H9 (cell line): ENCODE data around the gene TMA7B. TPM values are rescaled to one million over a fixed set of nuclear protein-coding genes. Genes with fewer than 3 reads are reported as not detected.

ENCODE experiments used
- DNase-seq: peaks from one replicate; pipeline ENCODE4 v3.0.0-alpha.2; 2017
- H2AFZ ChIP-seq: one replicate; pipeline ENCODE4 v1.6.1; 2013; ENCODE audit warnings: mild to moderate bottlenecking, low read length, control low read depth, moderate library complexity
- H2AK5ac ChIP-seq: 2 replicates; pipeline ENCODE4 v1.6.1; 2013; ENCODE audit warnings: low read length, control low read depth, mixed read lengths; ENCODE audit not compliant: insufficient read length
- H2BK120ac ChIP-seq: one replicate; pipeline ENCODE4 v1.6.1; 2013; ENCODE audit warnings: low read depth, mild to moderate bottlenecking, low read length, control low read depth, inconsistent platforms; ENCODE audit not compliant: poor library complexity, severe bottlenecking
- H2BK12ac ChIP-seq: 2 replicates; pipeline ENCODE4 v1.6.1; 2013; ENCODE audit warnings: low read length, control low read depth, mixed read lengths, low read depth; ENCODE audit not compliant: insufficient read length
- H2BK15ac ChIP-seq: 2 replicates; pipeline ENCODE4 v1.6.1; 2013; ENCODE audit warnings: low read depth, low read length, control low read depth
- H2BK20ac ChIP-seq: one replicate; pipeline ENCODE4 v1.6.1; 2013; ENCODE audit warnings: low read depth, mild to moderate bottlenecking, low read length, control low read depth, inconsistent platforms; ENCODE audit not compliant: poor library complexity, severe bottlenecking
- H2BK5ac ChIP-seq: 2 replicates; pipeline ENCODE4 v1.6.1; 2013; ENCODE audit warnings: low read length, control low read depth, mixed read lengths; ENCODE audit not compliant: insufficient read length
- H3K14ac ChIP-seq: 2 replicates; pipeline ENCODE4 v1.6.1; 2013; ENCODE audit warnings: low read length, control low read depth; ENCODE audit not compliant: insufficient read depth
- H3K18ac ChIP-seq: 2 replicates; pipeline ENCODE4 v1.6.1; 2013; ENCODE audit warnings: low read depth, mild to moderate bottlenecking, mixed read lengths, low read length, control low read depth; ENCODE audit not compliant: insufficient read length
- H3K23ac ChIP-seq: 2 replicates; pipeline ENCODE4 v1.6.1; 2013; ENCODE audit warnings: low read length, control low read depth, mixed read lengths, low read depth; ENCODE audit not compliant: insufficient read length
- H3K23me2 ChIP-seq: 2 replicates; pipeline ENCODE4 v1.6.1; 2013; ENCODE audit warnings: low read depth, mild to moderate bottlenecking, mixed read lengths, low read length, control low read depth; ENCODE audit not compliant: insufficient read length, poor library complexity, severe bottlenecking
- H3K27ac ChIP-seq: 2 replicates; pipeline ENCODE4 v1.5.1; 2013; ENCODE audit warnings: low read length, control low read depth, mixed read lengths, low read depth; ENCODE audit not compliant: insufficient read length
- H3K27me3 ChIP-seq: 2 replicates; pipeline ENCODE4 v1.6.1; 2013; ENCODE audit warnings: low read length, control low read depth, inconsistent platforms; ENCODE audit not compliant: insufficient read depth
- H3K4ac ChIP-seq: 2 replicates; pipeline ENCODE4 v1.6.1; 2013; ENCODE audit warnings: low read depth, mild to moderate bottlenecking, control low read depth, inconsistent platforms, low read length, moderate library complexity
- H3K4me1 ChIP-seq: 2 replicates; pipeline ENCODE4 v1.6.1; 2013; ENCODE audit warnings: low read length, control low read depth, inconsistent platforms; ENCODE audit not compliant: insufficient read depth
- H3K4me2 ChIP-seq: 2 replicates; pipeline ENCODE4 v1.6.1; 2013; ENCODE audit warnings: low read length, control low read depth, mixed read lengths; ENCODE audit not compliant: insufficient read length, insufficient read depth
- H3K56ac ChIP-seq: 2 replicates; pipeline ENCODE4 v1.6.1; 2013; ENCODE audit warnings: low read depth, mild to moderate bottlenecking, mixed read lengths, low read length, control low read depth; ENCODE audit not compliant: insufficient read length
- H3K79me1 ChIP-seq: 2 replicates; pipeline ENCODE4 v1.6.1; 2013; ENCODE audit warnings: low read depth, mild to moderate bottlenecking, moderate library complexity, low read length, control low read depth, inconsistent platforms; ENCODE audit not compliant: insufficient read depth, poor library complexity, severe bottlenecking
- H3K79me2 ChIP-seq: 2 replicates; pipeline ENCODE4 v1.6.1; 2013; ENCODE audit warnings: low read length, control low read depth, inconsistent platforms; ENCODE audit not compliant: insufficient read depth
- H3K9ac ChIP-seq: 2 replicates; pipeline ENCODE4 v1.6.1; 2013; ENCODE audit warnings: low read length, control low read depth, mixed read lengths; ENCODE audit not compliant: insufficient read length; ENCODE audit errors: extremely low read depth
- H3K9me3 ChIP-seq: one replicate; pipeline ENCODE4 v1.6.1; 2013; ENCODE audit warnings: low read depth, low read length, inconsistent platforms; ENCODE audit not compliant: control insufficient read depth
- H3T11ph ChIP-seq: one replicate; pipeline ENCODE4 v1.6.1; 2013; ENCODE audit warnings: mild to moderate bottlenecking, low read length, control low read depth, inconsistent platforms
- H4K20me1 ChIP-seq: one replicate; pipeline ENCODE4 v1.6.1; 2013; ENCODE audit not compliant: control insufficient read depth, insufficient read length, insufficient read depth
- H4K5ac ChIP-seq: 2 replicates; pipeline ENCODE4 v1.6.1; 2013; ENCODE audit warnings: low read depth, mild to moderate bottlenecking, mixed read lengths, low read length, control low read depth; ENCODE audit not compliant: insufficient read length
- H4K8ac ChIP-seq: replicated peaks from 2 replicates; pipeline ENCODE4 v1.6.1; 2013; ENCODE audit warnings: low read length, control low read depth, mixed read lengths, low read depth; ENCODE audit not compliant: insufficient read length
- H4K91ac ChIP-seq: 2 replicates; pipeline ENCODE4 v1.6.1; 2013; ENCODE audit warnings: low read depth, mild to moderate bottlenecking, moderate library complexity, mixed read lengths, low read length, control low read depth; ENCODE audit not compliant: insufficient read length
- H3K27ac Mint-ChIP-seq, 3 experiments: 2 replicates in 2 of 3; 3 replicates in 1 of 3; pipeline ENCODE4 v1.8.0; 2020 to 2021; ENCODE audit warnings: mixed read lengths in 3 of 3, mild to moderate bottlenecking in 1 of 3, moderate library complexity in 1 of 3
- H3K27me3 Mint-ChIP-seq: 2 replicates; pipeline ENCODE4 v1.8.0; 2021; ENCODE audit warnings: low read depth, mild to moderate bottlenecking, moderate library complexity, mixed read lengths
- H3K36me3 Mint-ChIP-seq, 3 experiments: 2 replicates in 2 of 3; 3 replicates in 1 of 3; pipeline ENCODE4 v1.8.0; 2020 to 2021; ENCODE audit warnings: low read depth in 3 of 3, mixed read lengths in 3 of 3; ENCODE audit not compliant: insufficient read depth in 1 of 3
- H3K4me1 Mint-ChIP-seq, 2 experiments: 2 replicates each; pipeline ENCODE4 v1.8.0; 2020; ENCODE audit warnings: mixed read lengths in 2 of 2
- H3K4me3 Mint-ChIP-seq, 2 experiments: 2 replicates in 1 of 2; 3 replicates in 1 of 2; pipeline ENCODE4 v1.8.0; 2020 to 2021; ENCODE audit warnings: mild to moderate bottlenecking in 2 of 2, mixed read lengths in 2 of 2, moderate library complexity in 1 of 2
- H3K9me3 Mint-ChIP-seq, 2 experiments: 2 replicates in 1 of 2; 3 replicates in 1 of 2; pipeline ENCODE4 v1.8.0; 2020; ENCODE audit warnings: mild to moderate bottlenecking in 2 of 2, mixed read lengths in 2 of 2, moderate library complexity in 1 of 2
- WGBS: extraction: QIAGEN DNeasy Blood & Tissue Kit; methylation state at CpG from one replicate; pipeline ENCODE4 v1.1.7; 2013; ENCODE audit warnings: missing lambda C conversion rate, low lambda C conversion rate, mixed read lengths; ENCODE audit not compliant: insufficient read length; ENCODE audit errors: extremely low coverage; 5-methylcytosine and 5-hydroxymethylcytosine counted together
- total RNA-seq: library from RNA; stranded (reverse); gene quantifications from 2 replicates; pipeline ENCODE4 v1.2.1, GENCODE V29; 2021
- TF ChIP-seq, protein P1 (sequence below): fragments of 200-600 bp; sonication (generic); conservative IDR thresholded peaks from 3 replicates; pipeline ENCODE4 v1.8.0; 2021; ENCODE audit warnings: antibody characterized with exemption, mild to moderate bottlenecking

Gene TMA7B
- total RNA-seq, 1 experiment from 2014 or later: not detected

DNA sequence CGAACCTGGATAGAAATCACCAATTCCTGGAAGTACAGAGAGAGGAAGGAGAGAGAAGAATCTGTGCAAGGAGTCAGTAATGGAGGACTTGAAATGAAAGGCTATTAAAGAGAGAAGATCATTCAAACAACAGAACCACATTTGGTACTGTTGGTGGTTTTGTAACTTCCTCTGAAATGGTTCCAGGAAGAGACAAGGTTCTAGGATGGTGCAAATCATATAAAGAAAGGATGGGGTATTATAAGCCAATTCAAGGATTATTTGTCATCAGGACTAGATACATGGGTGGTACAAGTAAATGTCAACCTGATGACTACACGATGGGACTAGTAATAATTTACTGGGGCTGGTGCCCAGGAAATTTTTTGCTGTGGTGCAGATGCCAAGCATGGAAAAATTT is 28.9 kb upstream of the TMA7B start:
- Histone ChIP-seq H4K91ac (no peak overlapping the region), H2BK15ac (no peak overlapping the region), H3K23ac (no peak overlapping the region), H3K79me1 (no peaks in the 10 kb centered on the region), H4K5ac (no peak overlapping the region), H2BK5ac (no peak overlapping the region), H3K9me3 (no peaks in the 10 kb centered on the region), H3K56ac (no peak overlapping the region), H2BK12ac (no peak overlapping the region), H3T11ph (no peak overlapping the region), H3K4ac (no peak overlapping the region), H3K4me2 (no peak overlapping the region), H3K23me2 (no peaks in the 10 kb centered on the region), H2AK5ac (no peak overlapping the region), H2AFZ (no peak overlapping the region), H4K20me1 (no peaks in the 10 kb centered on the region), H3K27me3 (no peaks in the 10 kb centered on the region), H2BK120ac (no peak overlapping the region), H3K9ac (no peak overlapping the region), H3K4me1 (no peaks in the 10 kb centered on the region; the same call in 1 of the 2 replicates), H2BK20ac (no peak overlapping the region), H3K18ac (no peak overlapping the region), H4K8ac (no peak overlapping the region), H3K14ac (no peak overlapping the region), H3K27ac (no peak overlapping the region), H3K79me2 (no peaks in the 10 kb centered on the region)
- peaks cover 38 to 43% of the 10 kb centered on the region in 2 experiments for H3K4me1 Mint-ChIP-seq
- H3K9me3 Mint-ChIP-seq: no peaks in the 10 kb centered on the region
- DNase-seq: no peak
- H3K36me3 Mint-ChIP-seq: no peaks in the 10 kb centered on the region
- H3K27me3 Mint-ChIP-seq: no peaks in the 10 kb centered on the region
- no peak overlapping the region for H3K27ac Mint-ChIP-seq
- TF ChIP-seq, protein P1, sequence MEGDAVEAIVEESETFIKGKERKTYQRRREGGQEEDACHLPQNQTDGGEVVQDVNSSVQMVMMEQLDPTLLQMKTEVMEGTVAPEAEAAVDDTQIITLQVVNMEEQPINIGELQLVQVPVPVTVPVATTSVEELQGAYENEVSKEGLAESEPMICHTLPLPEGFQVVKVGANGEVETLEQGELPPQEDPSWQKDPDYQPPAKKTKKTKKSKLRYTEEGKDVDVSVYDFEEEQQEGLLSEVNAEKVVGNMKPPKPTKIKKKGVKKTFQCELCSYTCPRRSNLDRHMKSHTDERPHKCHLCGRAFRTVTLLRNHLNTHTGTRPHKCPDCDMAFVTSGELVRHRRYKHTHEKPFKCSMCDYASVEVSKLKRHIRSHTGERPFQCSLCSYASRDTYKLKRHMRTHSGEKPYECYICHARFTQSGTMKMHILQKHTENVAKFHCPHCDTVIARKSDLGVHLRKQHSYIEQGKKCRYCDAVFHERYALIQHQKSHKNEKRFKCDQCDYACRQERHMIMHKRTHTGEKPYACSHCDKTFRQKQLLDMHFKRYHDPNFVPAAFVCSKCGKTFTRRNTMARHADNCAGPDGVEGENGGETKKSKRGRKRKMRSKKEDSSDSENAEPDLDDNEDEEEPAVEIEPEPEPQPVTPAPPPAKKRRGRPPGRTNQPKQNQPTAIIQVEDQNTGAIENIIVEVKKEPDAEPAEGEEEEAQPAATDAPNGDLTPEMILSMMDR: no peak
- WGBS: no CpG with 5 or more reads among the region's 2 CpGs
- no peak overlapping the region for H3K4me3 Mint-ChIP-seq
